ENCODE data around the gene PTPN1.
A peak's percentile ranks its signal among the peaks of the same experiment; 100 is the strongest.
"Not testable (repeated sequence)": the region's sequence is repeated elsewhere in the genome, so short reads cannot be mapped to it uniquely, and the experiment has no call there.

The PTPN1 gene

GRCh38 chr20:50496773-50497385 is 13.3 kb upstream of the PTPN1 start:
- H3K9ac ChIP-seq (ENCODE audit: low read length in 5 of 5) = no peak overlapping the region
- H3K27ac ChIP-seq (ENCODE audit: low read depth, low read length) = no peak overlapping the region
- H3K4me1 ChIP-seq (ENCODE audit: control insufficient read depth in 5 of 5, insufficient read depth in 5 of 5, low read length in 5 of 5) = peaks cover 0 to 4% (median under 1%) of the 10 kb centered on the region in 5 donors
- H3K4me3 ChIP-seq (ENCODE audit: low read depth in 1 of 5, low read length in 5 of 5) = no peak overlapping the region
- no peaks in the 10 kb centered on the region for H3K9me3 ChIP-seq (ENCODE audit: control insufficient read depth in 5 of 5, low read length in 5 of 5)
- H3K27me3 ChIP-seq (ENCODE audit: control insufficient read depth in 5 of 5, insufficient read depth in 4 of 5, low read length in 5 of 5) = no peaks in the 10 kb centered on the region
- no peaks in the 10 kb centered on the region for H3K36me3 ChIP-seq (ENCODE audit: control insufficient read depth in 5 of 5, insufficient read depth in 5 of 5, low read length in 5 of 5)

DNA sequence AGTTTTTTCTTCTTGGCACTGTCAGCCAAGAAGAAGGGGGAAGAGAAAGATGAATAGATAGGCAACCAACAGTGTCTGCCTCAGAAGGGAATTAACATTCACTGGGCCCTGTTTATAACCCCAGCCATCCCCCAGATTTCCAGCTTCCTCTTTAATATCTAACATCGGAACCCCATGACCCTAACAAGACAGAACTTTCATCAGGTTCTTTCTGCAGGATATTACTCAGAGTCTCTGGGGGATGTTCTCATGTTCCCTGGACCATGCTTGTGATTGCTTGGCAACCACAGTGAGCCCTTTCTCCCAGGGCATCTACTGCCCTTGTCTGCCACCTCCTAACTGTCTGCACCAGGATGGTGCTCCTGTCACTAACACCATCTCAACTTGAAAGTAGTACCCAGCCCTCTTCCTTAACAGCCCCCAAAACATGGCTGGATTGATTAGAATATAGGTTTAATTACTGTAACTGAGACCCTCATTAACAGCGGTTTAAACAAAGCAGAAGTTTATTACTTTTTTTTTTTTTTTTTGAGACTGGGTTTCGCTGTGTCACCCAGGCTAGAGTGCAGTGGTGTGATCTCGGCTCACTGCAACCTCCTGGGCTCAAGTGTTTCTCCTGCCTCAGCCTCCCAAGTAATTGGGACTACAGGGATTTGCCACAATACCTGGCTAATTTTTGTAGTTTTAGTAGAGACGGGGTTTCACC is 12.0 kb upstream of the PTPN1 start:
- H3K9ac ChIP-seq (ENCODE audit: low read length in 5 of 5) = no peak overlapping the region
- no peaks in the 10 kb centered on the region for H3K27me3 ChIP-seq (ENCODE audit: control insufficient read depth in 5 of 5, insufficient read depth in 4 of 5, low read length in 5 of 5)
- H3K9me3 ChIP-seq (ENCODE audit: control insufficient read depth in 5 of 5, low read length in 5 of 5) = no peaks in the 10 kb centered on the region
- no peak overlapping the region for H3K4me3 ChIP-seq (ENCODE audit: low read depth in 1 of 5, low read length in 5 of 5)
- peaks cover 6 to 15% (median 10%) of the 10 kb centered on the region in 5 donors for H3K4me1 ChIP-seq (ENCODE audit: control insufficient read depth in 5 of 5, insufficient read depth in 5 of 5, low read length in 5 of 5)
- H3K27ac ChIP-seq (ENCODE audit: low read depth, low read length) = no peak overlapping the region
- H3K36me3 ChIP-seq (ENCODE audit: control insufficient read depth in 5 of 5, insufficient read depth in 5 of 5, low read length in 5 of 5) = no peaks in the 10 kb centered on the region

DNA sequence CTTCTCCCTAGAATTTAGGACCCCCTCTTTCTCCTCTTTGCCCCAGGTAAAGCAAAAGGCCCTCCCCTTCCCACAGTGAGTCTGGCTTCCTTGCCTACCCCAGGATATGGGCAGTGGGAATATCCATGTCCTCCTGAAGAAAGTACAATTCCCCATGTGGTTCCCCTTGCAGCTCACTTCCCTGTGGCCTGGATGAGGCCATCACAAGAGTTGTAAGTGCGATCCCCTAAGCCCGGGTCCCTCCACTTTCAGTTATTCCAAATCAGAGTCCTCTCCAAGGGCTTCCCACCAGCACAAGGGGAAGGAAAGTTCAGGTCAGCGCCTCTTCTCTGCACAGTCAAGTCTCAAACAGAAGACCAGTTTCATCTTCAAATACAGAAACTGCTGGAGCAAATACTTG is 10.2 kb upstream of the PTPN1 start:
- Histone ChIP-seq H3K4me1 (ENCODE audit: control insufficient read depth in 5 of 5, insufficient read depth in 5 of 5, low read length in 5 of 5) (peaks cover 6 to 30% (median 12%) of the 10 kb centered on the region in 5 donors), H3K36me3 (ENCODE audit: control insufficient read depth in 5 of 5, insufficient read depth in 5 of 5, low read length in 5 of 5) (no peaks in the 10 kb centered on the region), H3K9ac (ENCODE audit: low read length in 5 of 5) (no peak overlapping the region), H3K27me3 (ENCODE audit: control insufficient read depth in 5 of 5, insufficient read depth in 4 of 5, low read length in 5 of 5) (no peaks in the 10 kb centered on the region), H3K9me3 (ENCODE audit: control insufficient read depth in 5 of 5, low read length in 5 of 5) (no peaks in the 10 kb centered on the region), H3K4me3 (ENCODE audit: low read depth in 1 of 5, low read length in 5 of 5) (no peak overlapping the region), H3K27ac (ENCODE audit: low read depth, low read length) (no peak overlapping the region)

GRCh38 chr20:50501972-50502745 is 8.0 kb upstream of the PTPN1 start:
- H3K27ac ChIP-seq (ENCODE audit: low read depth, low read length) = peak overlapping the region; percentile 70
- H3K9ac ChIP-seq (ENCODE audit: low read length in 5 of 5) = peak overlapping the region in 2 of 5 donors; percentile 39 to 59
- no peak overlapping the region for H3K4me3 ChIP-seq (ENCODE audit: low read depth in 1 of 5, low read length in 5 of 5)
- no peaks in the 10 kb centered on the region for H3K36me3 ChIP-seq (ENCODE audit: control insufficient read depth in 5 of 5, insufficient read depth in 5 of 5, low read length in 5 of 5)
- peaks cover 6 to 31% (median 12%) of the 10 kb centered on the region in 5 donors for H3K4me1 ChIP-seq (ENCODE audit: control insufficient read depth in 5 of 5, insufficient read depth in 5 of 5, low read length in 5 of 5)
- no peaks in the 10 kb centered on the region for H3K9me3 ChIP-seq (ENCODE audit: control insufficient read depth in 5 of 5, low read length in 5 of 5)
- H3K27me3 ChIP-seq (ENCODE audit: control insufficient read depth in 5 of 5, insufficient read depth in 4 of 5, low read length in 5 of 5) = no peaks in the 10 kb centered on the region

DNA sequence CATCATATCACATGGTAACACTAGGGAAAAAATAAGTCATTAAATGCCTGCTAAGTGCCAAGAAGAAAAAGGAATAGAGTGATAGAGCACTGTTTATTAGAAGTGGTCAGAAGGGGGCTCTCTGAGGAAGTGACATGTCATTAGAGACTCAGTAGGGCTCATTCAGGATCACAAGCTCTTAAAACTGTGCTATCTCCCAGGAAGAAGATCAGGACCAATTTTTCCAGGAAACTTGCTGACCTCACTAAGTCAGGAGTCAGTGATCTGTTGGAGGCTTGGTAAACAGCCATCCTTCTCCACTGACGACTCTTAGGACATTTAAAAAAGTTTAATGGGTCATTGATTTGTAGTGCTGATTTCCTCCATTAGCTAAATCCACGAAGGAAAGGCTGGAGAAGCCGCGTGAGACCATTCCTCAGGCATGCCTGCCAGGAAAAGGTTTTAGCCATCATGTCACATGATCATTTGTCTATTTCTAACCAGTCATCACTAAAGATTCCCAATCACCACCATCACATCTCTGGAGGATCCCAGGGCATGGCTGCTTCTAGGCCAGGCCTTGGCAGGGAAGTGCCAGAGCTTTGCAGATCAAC is 5.9 kb upstream of the PTPN1 start:
- no peaks in the 10 kb centered on the region for H3K27me3 ChIP-seq (ENCODE audit: control insufficient read depth in 5 of 5, insufficient read depth in 4 of 5, low read length in 5 of 5)
- peak overlapping the region in 1 of 5 donors; percentile 32 for H3K9ac ChIP-seq (ENCODE audit: low read length in 5 of 5)
- no peak overlapping the region for H3K4me3 ChIP-seq (ENCODE audit: low read depth in 1 of 5, low read length in 5 of 5)
- no peaks in the 10 kb centered on the region for H3K9me3 ChIP-seq (ENCODE audit: control insufficient read depth in 5 of 5, low read length in 5 of 5)
- H3K4me1 ChIP-seq (ENCODE audit: control insufficient read depth in 5 of 5, insufficient read depth in 5 of 5, low read length in 5 of 5) = peaks cover 6 to 33% (median 12%) of the 10 kb centered on the region in 5 donors
- peak overlapping the region; percentile 70 for H3K27ac ChIP-seq (ENCODE audit: low read depth, low read length)
- no peaks in the 10 kb centered on the region for H3K36me3 ChIP-seq (ENCODE audit: control insufficient read depth in 5 of 5, insufficient read depth in 5 of 5, low read length in 5 of 5)

- no peaks in the 10 kb centered on the region for H3K9me3 ChIP-seq (ENCODE audit: control insufficient read depth in 5 of 5, low read length in 5 of 5)
- H3K27ac ChIP-seq (ENCODE audit: low read depth, low read length) = no peak overlapping the region
- peaks cover 11 to 46% (median 22%) of the 10 kb centered on the region in 5 donors for H3K4me1 ChIP-seq (ENCODE audit: control insufficient read depth in 5 of 5, insufficient read depth in 5 of 5, low read length in 5 of 5)
- no peak overlapping the region for H3K9ac ChIP-seq (ENCODE audit: low read length in 5 of 5)
- no peaks in the 10 kb centered on the region for H3K27me3 ChIP-seq (ENCODE audit: control insufficient read depth in 5 of 5, insufficient read depth in 4 of 5, low read length in 5 of 5)
- H3K36me3 ChIP-seq (ENCODE audit: control insufficient read depth in 5 of 5, insufficient read depth in 5 of 5, low read length in 5 of 5) = no peaks in the 10 kb centered on the region
- H3K4me3 ChIP-seq (ENCODE audit: low read depth in 1 of 5, low read length in 5 of 5) = no peak overlapping the region
Measured at GRCh38 chr20:50506270-50506579, 4.0 kb upstream of the PTPN1 start.

DNA sequence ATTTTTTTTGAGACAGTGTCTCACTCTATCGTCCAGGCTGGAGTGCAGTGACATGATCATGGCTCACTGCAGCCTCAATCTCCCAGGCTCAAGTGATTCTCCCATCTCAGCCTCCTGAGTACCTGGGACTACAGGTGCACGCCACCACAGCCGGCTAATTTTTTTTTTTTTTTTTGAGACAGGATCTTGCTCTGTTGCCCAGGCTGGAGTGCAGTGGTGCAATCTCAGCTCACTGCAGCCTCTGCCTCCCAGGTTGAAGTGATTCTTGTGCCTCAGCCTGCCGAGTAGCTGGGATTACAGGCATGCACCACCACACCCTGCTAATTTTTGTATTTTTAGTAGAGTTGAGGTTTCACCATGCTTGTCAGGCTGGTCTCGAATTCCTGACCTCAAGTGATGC is 2.4 kb upstream of the PTPN1 start:
- peaks cover 12 to 51% (median 35%) of the 10 kb centered on the region in 5 donors for H3K4me1 ChIP-seq (ENCODE audit: control insufficient read depth in 5 of 5, insufficient read depth in 5 of 5, low read length in 5 of 5)
- H3K9me3 ChIP-seq (ENCODE audit: control insufficient read depth in 5 of 5, low read length in 5 of 5); H3K27ac ChIP-seq (ENCODE audit: low read depth, low read length); H3K27me3 ChIP-seq (ENCODE audit: control insufficient read depth in 5 of 5, insufficient read depth in 4 of 5, low read length in 5 of 5); H3K4me3 ChIP-seq (ENCODE audit: low read depth in 1 of 5, low read length in 5 of 5); H3K9ac ChIP-seq (ENCODE audit: low read length in 5 of 5); H3K36me3 ChIP-seq (ENCODE audit: control insufficient read depth in 5 of 5, insufficient read depth in 5 of 5, low read length in 5 of 5): not testable (repeated sequence)

DNA sequence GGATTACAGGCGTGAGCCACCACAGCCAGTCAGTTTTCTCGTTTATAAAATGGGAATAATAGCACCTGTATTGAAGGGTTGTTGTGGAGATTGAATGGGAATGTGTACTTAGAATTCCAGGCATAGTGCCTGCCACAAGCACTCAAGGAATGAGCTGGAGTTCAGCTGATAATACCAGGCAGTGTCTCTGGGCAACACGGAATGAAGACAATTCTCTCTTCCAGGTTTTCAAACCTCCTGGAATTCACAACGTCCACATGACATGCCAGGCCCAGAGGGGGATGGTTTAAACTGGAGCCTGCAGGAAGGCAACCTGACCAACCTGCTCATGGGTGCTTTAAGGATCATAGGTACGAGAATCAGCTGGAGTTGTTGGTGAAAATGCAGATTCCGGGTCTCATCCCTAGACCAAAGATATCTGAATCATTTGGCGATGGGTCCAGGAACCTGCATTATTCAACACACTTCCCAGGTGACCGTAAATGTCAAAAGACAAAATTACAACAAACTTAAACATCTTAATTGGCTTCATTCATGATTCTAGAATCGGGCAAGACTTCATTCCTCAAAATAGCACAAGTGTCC is 1.9 kb upstream of the PTPN1 start:
- Histone ChIP-seq H3K4me3 (ENCODE audit: low read depth in 1 of 5, low read length in 5 of 5) (no peak overlapping the region), H3K27ac (ENCODE audit: low read depth, low read length) (no peak overlapping the region), H3K9ac (ENCODE audit: low read length in 5 of 5) (no peak overlapping the region), H3K9me3 (ENCODE audit: control insufficient read depth in 5 of 5, low read length in 5 of 5) (no peaks in the 10 kb centered on the region), H3K36me3 (ENCODE audit: control insufficient read depth in 5 of 5, insufficient read depth in 5 of 5, low read length in 5 of 5) (no peaks in the 10 kb centered on the region), H3K4me1 (ENCODE audit: control insufficient read depth in 5 of 5, insufficient read depth in 5 of 5, low read length in 5 of 5) (peaks cover 8 to 51% (median 36%) of the 10 kb centered on the region in 5 donors), H3K27me3 (ENCODE audit: control insufficient read depth in 5 of 5, insufficient read depth in 4 of 5, low read length in 5 of 5) (no peaks in the 10 kb centered on the region)

GRCh38 chr20:50510706-50511542 is 741 bp downstream of the PTPN1 start:
- Histone ChIP-seq H3K27ac (ENCODE audit: low read depth, low read length) (peak overlapping the region; percentile 76), H3K4me3 (ENCODE audit: low read depth in 1 of 5, low read length in 5 of 5) (peak overlapping the region; percentile 82 to 100 (median 91)), H3K9ac (ENCODE audit: low read length in 5 of 5) (peak overlapping the region; percentile 76 to 100 (median 98)), H3K27me3 (ENCODE audit: control insufficient read depth in 5 of 5, insufficient read depth in 4 of 5, low read length in 5 of 5) (no peaks in the 10 kb centered on the region), H3K9me3 (ENCODE audit: control insufficient read depth in 5 of 5, low read length in 5 of 5) (no peaks in the 10 kb centered on the region), H3K36me3 (ENCODE audit: control insufficient read depth in 5 of 5, insufficient read depth in 5 of 5, low read length in 5 of 5) (no peaks in the 10 kb centered on the region), H3K4me1 (ENCODE audit: control insufficient read depth in 5 of 5, insufficient read depth in 5 of 5, low read length in 5 of 5) (peaks cover 8 to 54% (median 42%) of the 10 kb centered on the region in 5 donors)
